Measurements from ENCODE around the gene GOLGA1. TPM values are rescaled to one million over a fixed set of nuclear protein-coding genes. Genes with fewer than 3 reads are reported as not detected.
A peak's percentile ranks its signal among the peaks of the same experiment; 100 is the strongest.

GOLGA1 gene
- total RNA-seq, 1 donor from 2014 or later = 19.4 TPM

GRCh38 chr9:124870723-124871122 lies 70.2 kb downstream of the GOLGA1 start:
- Mint-ChIP-seq H3K27ac (peak overlapping the region; percentile 79), H3K9me3 (ENCODE audit: low read depth) (no peaks in the 10 kb centered on the region), H3K4me3 (ENCODE audit: low read depth) (peak overlapping the region; percentile 94), H3K36me3 (ENCODE audit: insufficient read depth) (peaks cover 7% of the 10 kb centered on the region), H3K4me1 (ENCODE audit: low read depth) (peaks cover 23% of the 10 kb centered on the region), H3K27me3 (no peaks in the 10 kb centered on the region)
- DNase-seq (ENCODE audit: low spot score, unreplicated experiment) = no peak
- TF ChIP-seq CTCF (IDR thresholded peaks at IDR 0.05; ENCODE audit: unreplicated experiment) = no peak

GRCh38 chr9:124869986-124870560 lies 70.8 kb downstream of the GOLGA1 start:
- H3K4me3 Mint-ChIP-seq (ENCODE audit: low read depth) = peak overlapping the region; percentile 94
- no peak for TF ChIP-seq CTCF (IDR thresholded peaks at IDR 0.05; ENCODE audit: unreplicated experiment)

GRCh38 chr9:124869466-124869985 lies 71.4 kb downstream of the GOLGA1 start:
- Mint-ChIP-seq H3K9me3 (ENCODE audit: low read depth) (no peaks in the 10 kb centered on the region), H3K27me3 (no peaks in the 10 kb centered on the region), H3K4me3 (ENCODE audit: low read depth) (peak overlapping the region; percentile 94), H3K27ac (peak overlapping the region; percentile 91), H3K4me1 (ENCODE audit: low read depth) (peaks cover 23% of the 10 kb centered on the region), H3K36me3 (ENCODE audit: insufficient read depth) (peaks cover 3% of the 10 kb centered on the region)
- no peak for DNase-seq (ENCODE audit: low spot score, unreplicated experiment)
- TF ChIP-seq CTCF (IDR thresholded peaks at IDR 0.05; ENCODE audit: unreplicated experiment) = no peak

More at GRCh38 chr9:124869986-124870560, 70.8 kb downstream of the GOLGA1 start:
- Mint-ChIP-seq H3K4me1 (ENCODE audit: low read depth) (peaks cover 23% of the 10 kb centered on the region), H3K9me3 (ENCODE audit: low read depth) (no peaks in the 10 kb centered on the region), H3K36me3 (ENCODE audit: insufficient read depth) (peaks cover 4% of the 10 kb centered on the region), H3K27me3 (no peaks in the 10 kb centered on the region), H3K27ac (peak overlapping the region; percentile 91)
- no peak for DNase-seq (ENCODE audit: low spot score, unreplicated experiment)

GRCh38 chr9:124868511-124869465 lies 72.1 kb downstream of the GOLGA1 start:
- H3K4me1 Mint-ChIP-seq (ENCODE audit: low read depth) = peaks cover 23% of the 10 kb centered on the region
- DNase-seq (ENCODE audit: low spot score, unreplicated experiment) = peak; percentile 77
- H3K27me3 Mint-ChIP-seq = no peaks in the 10 kb centered on the region
- peaks cover 3% of the 10 kb centered on the region for H3K36me3 Mint-ChIP-seq (ENCODE audit: insufficient read depth)
- H3K9me3 Mint-ChIP-seq (ENCODE audit: low read depth) = no peaks in the 10 kb centered on the region
- TF ChIP-seq CTCF (IDR thresholded peaks at IDR 0.05; ENCODE audit: unreplicated experiment) = peak; percentile 26
- H3K27ac Mint-ChIP-seq = peak overlapping the region; percentile 96
- peak overlapping the region; percentile 94 for H3K4me3 Mint-ChIP-seq (ENCODE audit: low read depth)

- Mint-ChIP-seq H3K27ac (peak overlapping the region; percentile 83), H3K9me3 (ENCODE audit: low read depth) (no peaks in the 10 kb centered on the region), H3K4me3 (ENCODE audit: low read depth) (peak overlapping the region; percentile 59), H3K36me3 (ENCODE audit: insufficient read depth) (peaks cover 11% of the 10 kb centered on the region), H3K27me3 (no peaks in the 10 kb centered on the region), H3K4me1 (ENCODE audit: low read depth) (peaks cover 23% of the 10 kb centered on the region)
- DNase-seq (ENCODE audit: low spot score, unreplicated experiment) = no peak
- TF ChIP-seq CTCF (IDR thresholded peaks at IDR 0.05; ENCODE audit: unreplicated experiment) = no peak
Measured at GRCh38 chr9:124863371-124863871, 77.5 kb downstream of the GOLGA1 start.
